ENCODE results near the gene CCDC81. TPM values are rescaled to one million over a fixed set of nuclear protein-coding genes. Genes with fewer than 3 reads are reported as not detected.

Gene CCDC81
- total and polyA plus RNA-seq, 4 donors = 2.1 to 17.1 (median 7.1) TPM

DNA sequence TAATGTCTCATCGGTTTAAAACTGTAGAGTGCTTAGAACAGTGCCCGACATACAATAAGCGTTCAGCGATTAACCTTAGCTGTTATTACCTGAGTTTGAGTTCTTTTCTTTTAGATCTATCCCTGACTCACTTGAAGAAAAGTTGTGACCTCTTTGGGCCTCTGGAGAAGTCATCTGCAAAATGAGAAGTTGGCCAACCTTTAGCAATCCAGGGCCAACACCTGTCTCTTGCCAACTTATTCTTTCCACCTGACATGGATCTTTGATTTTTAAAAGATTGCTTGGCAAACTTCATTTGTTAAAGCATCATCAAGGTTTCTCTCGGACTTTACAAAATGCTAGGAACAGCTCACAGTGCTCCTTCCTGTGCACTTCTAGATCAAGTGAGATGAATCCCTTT lies 89.3 kb downstream of the CCDC81 start:
- H3K9ac ChIP-seq (ENCODE audit: insufficient read depth in 1 of 2, low read length in 2 of 2) = no peak overlapping the region
- H3K4me3 ChIP-seq = no peak overlapping the region
- ATAC-seq (ENCODE audit: insufficient read depth, low FRiP score) (no peak), DNase-seq (no peak)
- TF ChIP-seq, protein P1, sequence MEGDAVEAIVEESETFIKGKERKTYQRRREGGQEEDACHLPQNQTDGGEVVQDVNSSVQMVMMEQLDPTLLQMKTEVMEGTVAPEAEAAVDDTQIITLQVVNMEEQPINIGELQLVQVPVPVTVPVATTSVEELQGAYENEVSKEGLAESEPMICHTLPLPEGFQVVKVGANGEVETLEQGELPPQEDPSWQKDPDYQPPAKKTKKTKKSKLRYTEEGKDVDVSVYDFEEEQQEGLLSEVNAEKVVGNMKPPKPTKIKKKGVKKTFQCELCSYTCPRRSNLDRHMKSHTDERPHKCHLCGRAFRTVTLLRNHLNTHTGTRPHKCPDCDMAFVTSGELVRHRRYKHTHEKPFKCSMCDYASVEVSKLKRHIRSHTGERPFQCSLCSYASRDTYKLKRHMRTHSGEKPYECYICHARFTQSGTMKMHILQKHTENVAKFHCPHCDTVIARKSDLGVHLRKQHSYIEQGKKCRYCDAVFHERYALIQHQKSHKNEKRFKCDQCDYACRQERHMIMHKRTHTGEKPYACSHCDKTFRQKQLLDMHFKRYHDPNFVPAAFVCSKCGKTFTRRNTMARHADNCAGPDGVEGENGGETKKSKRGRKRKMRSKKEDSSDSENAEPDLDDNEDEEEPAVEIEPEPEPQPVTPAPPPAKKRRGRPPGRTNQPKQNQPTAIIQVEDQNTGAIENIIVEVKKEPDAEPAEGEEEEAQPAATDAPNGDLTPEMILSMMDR (IDR thresholded peaks at IDR 0.05; ENCODE audit: control extremely low read depth, extremely low read depth) = no peak
- no peaks in the 10 kb centered on the region for H3K27me3 ChIP-seq (ENCODE audit: control insufficient read depth in 3 of 3, insufficient read depth in 3 of 3, low read length in 2 of 3)
- peaks cover 0 to 7% (median under 1%) of the 10 kb centered on the region in 4 donors for H3K36me3 ChIP-seq (ENCODE audit: control insufficient read depth in 4 of 4, insufficient read depth in 4 of 4, low read length in 4 of 4)
- no peak overlapping the region for H3K27ac ChIP-seq (ENCODE audit: low read depth in 1 of 2, low read length in 1 of 2)
- WGBS, 2 donors = 94 to 98% methylated on average over 5 of the region's 5 CpGs
- peaks cover 0 to 7% (median under 1%) of the 10 kb centered on the region in 5 donors for H3K4me1 ChIP-seq (ENCODE audit: control insufficient read depth in 5 of 5, insufficient read depth in 5 of 5, low read length in 5 of 5)
- H3K9me3 ChIP-seq (ENCODE audit: control insufficient read depth in 4 of 4, insufficient read depth in 3 of 4, low read length in 3 of 4) = no peaks in the 10 kb centered on the region

DNA sequence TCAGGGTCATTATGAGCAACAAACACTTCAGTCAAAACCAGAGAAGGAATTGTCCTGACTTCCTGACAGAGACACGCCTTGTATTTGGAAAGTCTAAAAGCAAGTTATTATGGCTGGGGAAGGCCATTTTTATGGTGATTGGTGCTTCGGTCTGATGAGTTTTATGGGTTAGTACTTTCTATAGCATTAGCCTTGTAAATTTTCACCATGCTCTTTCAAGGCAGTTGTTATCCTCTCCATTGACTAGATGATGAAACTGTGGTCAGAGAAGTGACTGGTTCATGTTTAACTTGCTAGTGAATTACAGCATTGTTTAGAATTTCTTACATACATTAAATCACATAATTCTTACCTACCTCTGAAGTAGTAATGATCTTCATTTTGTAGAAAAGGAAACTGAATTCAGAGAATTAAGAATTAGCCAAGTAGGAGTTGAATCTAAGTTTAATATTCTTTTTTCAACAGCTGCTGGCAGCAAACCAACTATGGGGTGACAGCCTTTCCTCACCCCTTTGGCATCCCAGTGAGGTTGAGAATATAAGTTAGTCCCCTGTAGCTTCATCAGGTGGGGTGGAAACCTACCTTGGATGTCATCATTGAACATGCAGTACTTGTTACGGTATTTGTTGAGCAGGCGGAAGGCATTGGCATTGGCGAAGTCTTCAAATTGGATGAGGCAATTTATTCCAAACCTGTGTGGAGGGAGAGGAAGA lies 90.0 kb downstream of the CCDC81 start:
- no peak overlapping the region for H3K4me3 ChIP-seq
- ATAC-seq (ENCODE audit: insufficient read depth, low FRiP score) (no peak), DNase-seq (no peak)
- TF ChIP-seq, protein P1 (IDR thresholded peaks at IDR 0.05; ENCODE audit: control extremely low read depth, extremely low read depth) = no peak
- H3K9me3 ChIP-seq (ENCODE audit: control insufficient read depth in 4 of 4, insufficient read depth in 3 of 4, low read length in 3 of 4) = no peaks in the 10 kb centered on the region
- 94 to 95% methylated on average over 5 of the region's 5 CpGs for WGBS, 2 donors
- H3K36me3 ChIP-seq (ENCODE audit: control insufficient read depth in 4 of 4, insufficient read depth in 4 of 4, low read length in 4 of 4) = peaks cover 0 to 7% (median under 1%) of the 10 kb centered on the region in 4 donors
- H3K27me3 ChIP-seq (ENCODE audit: control insufficient read depth in 3 of 3, insufficient read depth in 3 of 3, low read length in 2 of 3) = no peaks in the 10 kb centered on the region
- H3K4me1 ChIP-seq (ENCODE audit: control insufficient read depth in 5 of 5, insufficient read depth in 5 of 5, low read length in 5 of 5) = peaks cover 0 to 7% (median 3%) of the 10 kb centered on the region in 5 donors
- H3K27ac ChIP-seq (ENCODE audit: low read depth in 1 of 2, low read length in 1 of 2) = no peak overlapping the region
- H3K9ac ChIP-seq (ENCODE audit: insufficient read depth in 1 of 2, low read length in 2 of 2) = no peak overlapping the region

DNA sequence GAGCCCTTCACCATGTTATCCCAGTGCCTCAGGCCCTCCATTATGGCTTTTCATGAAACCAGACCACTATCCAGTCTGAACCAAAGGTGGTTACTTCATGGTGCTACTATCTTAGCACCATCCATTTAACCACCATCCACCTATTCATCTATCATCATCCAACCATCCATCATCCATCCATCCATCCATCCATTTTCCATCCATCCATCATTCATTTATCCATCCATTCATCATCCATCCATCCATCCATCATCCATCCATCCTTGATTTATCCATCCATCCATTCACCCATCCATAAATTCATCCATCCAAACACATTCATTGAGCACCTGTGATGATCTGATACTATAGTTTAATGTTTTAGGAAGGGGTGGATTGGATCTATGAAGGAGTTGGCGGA lies 93.5 kb downstream of the CCDC81 start:
- no peaks in the 10 kb centered on the region for H3K36me3 ChIP-seq (ENCODE audit: control insufficient read depth in 4 of 4, insufficient read depth in 4 of 4, low read length in 4 of 4)
- ATAC-seq (ENCODE audit: insufficient read depth, low FRiP score) = no peak
- H3K27ac ChIP-seq (ENCODE audit: low read depth in 1 of 2, low read length in 1 of 2) = no peak overlapping the region
- peaks cover 0 to 8% (median 0%) of the 10 kb centered on the region in 5 donors for H3K4me1 ChIP-seq (ENCODE audit: control insufficient read depth in 5 of 5, insufficient read depth in 5 of 5, low read length in 5 of 5)
- H3K27me3 ChIP-seq (ENCODE audit: control insufficient read depth in 3 of 3, insufficient read depth in 3 of 3, low read length in 2 of 3) = no peaks in the 10 kb centered on the region
- 98 to 100% methylated on average over 1 of the region's 1 CpG for WGBS, 2 donors
- TF ChIP-seq, protein P1 (IDR thresholded peaks at IDR 0.05; ENCODE audit: control extremely low read depth, extremely low read depth) = no peak
- no peak overlapping the region for H3K9ac ChIP-seq (ENCODE audit: insufficient read depth in 1 of 2, low read length in 2 of 2)
- H3K4me3 ChIP-seq = no peak overlapping the region
- no peaks in the 10 kb centered on the region for H3K9me3 ChIP-seq (ENCODE audit: control insufficient read depth in 4 of 4, insufficient read depth in 3 of 4, low read length in 3 of 4)
- DNase-seq = no peak
